Measurements from ENCODE around the gene DAGLA.

DNA sequence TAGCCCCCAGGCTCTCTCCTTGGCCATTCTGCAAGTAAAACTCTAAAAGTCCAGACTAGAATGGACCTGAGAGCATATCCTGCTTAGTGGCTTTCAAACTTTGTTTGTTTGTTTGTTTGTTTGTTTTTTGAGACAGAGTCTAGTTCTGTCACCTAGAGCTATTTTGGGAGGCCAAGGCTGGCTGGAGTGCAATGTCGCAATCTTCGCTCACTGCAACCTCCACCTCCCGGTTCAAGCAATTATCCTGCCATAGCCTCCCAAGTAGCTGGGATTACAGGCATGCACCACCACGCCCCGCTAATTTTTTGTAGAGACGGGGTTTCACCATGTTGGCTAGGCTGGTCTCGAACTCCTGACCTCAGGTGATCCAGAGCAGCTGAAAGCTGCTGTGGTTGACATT, 28.9 kb downstream of the DAGLA start:
- TF ChIP-seq, protein P1, sequence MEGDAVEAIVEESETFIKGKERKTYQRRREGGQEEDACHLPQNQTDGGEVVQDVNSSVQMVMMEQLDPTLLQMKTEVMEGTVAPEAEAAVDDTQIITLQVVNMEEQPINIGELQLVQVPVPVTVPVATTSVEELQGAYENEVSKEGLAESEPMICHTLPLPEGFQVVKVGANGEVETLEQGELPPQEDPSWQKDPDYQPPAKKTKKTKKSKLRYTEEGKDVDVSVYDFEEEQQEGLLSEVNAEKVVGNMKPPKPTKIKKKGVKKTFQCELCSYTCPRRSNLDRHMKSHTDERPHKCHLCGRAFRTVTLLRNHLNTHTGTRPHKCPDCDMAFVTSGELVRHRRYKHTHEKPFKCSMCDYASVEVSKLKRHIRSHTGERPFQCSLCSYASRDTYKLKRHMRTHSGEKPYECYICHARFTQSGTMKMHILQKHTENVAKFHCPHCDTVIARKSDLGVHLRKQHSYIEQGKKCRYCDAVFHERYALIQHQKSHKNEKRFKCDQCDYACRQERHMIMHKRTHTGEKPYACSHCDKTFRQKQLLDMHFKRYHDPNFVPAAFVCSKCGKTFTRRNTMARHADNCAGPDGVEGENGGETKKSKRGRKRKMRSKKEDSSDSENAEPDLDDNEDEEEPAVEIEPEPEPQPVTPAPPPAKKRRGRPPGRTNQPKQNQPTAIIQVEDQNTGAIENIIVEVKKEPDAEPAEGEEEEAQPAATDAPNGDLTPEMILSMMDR (IDR thresholded peaks at IDR 0.05), result no peak
- TF ChIP-seq EZH2phosphoT487 (IDR thresholded peaks at IDR 0.05), result no peak
- TF ChIP-seq EZH2 (IDR thresholded peaks at IDR 0.05), result no peak

Measured in neural progenitor cell (in vitro differentiated cells).